Upper lobe of left lung (tissue), 4 donors: Measurements from ENCODE around the gene CCL26.

Experiments used
- EP300 ChIP-seq, 4 donors: sonication (generic); formaldehyde crosslinking; IDR thresholded peaks; one replicate each; pipeline ENCODE4 v1.5.1; 2017; ENCODE audit warnings: antibody characterized with exemption in 4 of 4, control low read depth in 2 of 4
- POLR2A ChIP-seq, 4 donors: fragments of 450-650 bp; IDR thresholded peaks; one replicate each; pipeline ENCODE4 v1.5.1; 2016 to 2017; ENCODE audit warnings: antibody characterized with exemption in 4 of 4, mild to moderate bottlenecking in 2 of 4
- POLR2AphosphoS5 ChIP-seq, 2 donors: sonication (generic); formaldehyde crosslinking; IDR thresholded peaks; one replicate each; pipeline ENCODE4 v1.5.1; 2017; ENCODE audit warnings: antibody characterized with exemption in 2 of 2
- TF ChIP-seq, protein P1 (sequence below), 6 experiments: fragments of 450-650 bp in 4 of 6; fragments of 200-600 bp in 2 of 6; sonication (generic) in 2 of 6; IDR thresholded peaks; one replicate each; pipeline ENCODE4 v1.5.1; 2016 to 2019; ENCODE audit warnings: antibody characterized with exemption in 6 of 6

DNA sequence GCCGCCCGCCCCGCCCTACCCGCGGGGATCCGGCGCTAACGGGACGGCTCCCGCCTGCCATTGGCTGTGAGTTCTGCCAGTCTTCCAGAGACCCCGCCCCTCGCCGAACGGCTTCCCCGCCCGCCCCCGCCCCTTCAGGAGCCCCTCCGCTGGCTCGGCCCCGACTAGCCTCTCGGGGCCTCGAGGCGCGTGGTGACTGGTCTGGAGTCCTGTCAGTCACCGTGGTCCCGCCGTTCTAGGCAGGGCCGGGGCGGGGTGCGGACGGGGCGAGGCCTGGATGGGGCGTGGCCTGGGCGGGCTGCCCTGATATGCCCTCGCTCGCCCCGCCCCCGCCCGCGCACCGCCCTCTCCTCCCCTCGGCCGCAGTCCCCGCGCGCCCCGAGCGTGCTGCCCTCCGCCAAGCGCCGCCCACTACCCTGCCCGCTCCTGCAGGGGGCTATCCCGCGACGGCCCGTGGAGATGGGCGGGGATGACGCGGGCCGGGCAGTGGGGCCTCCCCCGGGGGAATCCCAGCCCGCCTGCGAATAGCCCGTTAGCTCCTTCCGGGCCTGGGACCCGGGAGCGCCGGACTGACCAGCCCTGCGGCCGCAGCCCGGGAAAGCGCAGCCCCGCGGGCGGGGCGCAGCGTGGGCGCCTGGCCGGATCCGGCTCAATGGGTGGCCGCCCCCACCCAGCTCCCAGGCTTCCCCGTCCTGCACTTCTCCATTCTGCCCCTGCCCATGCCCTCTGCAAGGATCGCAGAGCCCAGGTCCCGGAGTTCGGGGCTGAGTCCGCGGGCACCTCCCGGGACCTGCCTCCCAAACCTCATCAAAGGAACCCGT is 32.8 kb downstream of the CCL26 start:
- TF ChIP-seq, protein P1, sequence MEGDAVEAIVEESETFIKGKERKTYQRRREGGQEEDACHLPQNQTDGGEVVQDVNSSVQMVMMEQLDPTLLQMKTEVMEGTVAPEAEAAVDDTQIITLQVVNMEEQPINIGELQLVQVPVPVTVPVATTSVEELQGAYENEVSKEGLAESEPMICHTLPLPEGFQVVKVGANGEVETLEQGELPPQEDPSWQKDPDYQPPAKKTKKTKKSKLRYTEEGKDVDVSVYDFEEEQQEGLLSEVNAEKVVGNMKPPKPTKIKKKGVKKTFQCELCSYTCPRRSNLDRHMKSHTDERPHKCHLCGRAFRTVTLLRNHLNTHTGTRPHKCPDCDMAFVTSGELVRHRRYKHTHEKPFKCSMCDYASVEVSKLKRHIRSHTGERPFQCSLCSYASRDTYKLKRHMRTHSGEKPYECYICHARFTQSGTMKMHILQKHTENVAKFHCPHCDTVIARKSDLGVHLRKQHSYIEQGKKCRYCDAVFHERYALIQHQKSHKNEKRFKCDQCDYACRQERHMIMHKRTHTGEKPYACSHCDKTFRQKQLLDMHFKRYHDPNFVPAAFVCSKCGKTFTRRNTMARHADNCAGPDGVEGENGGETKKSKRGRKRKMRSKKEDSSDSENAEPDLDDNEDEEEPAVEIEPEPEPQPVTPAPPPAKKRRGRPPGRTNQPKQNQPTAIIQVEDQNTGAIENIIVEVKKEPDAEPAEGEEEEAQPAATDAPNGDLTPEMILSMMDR (IDR thresholded peaks at IDR 0.05), result peak in 5 of 6 experiments; percentile 12 to 70 (median 45)
- TF ChIP-seq EP300 (IDR thresholded peaks at IDR 0.05), result no peak
- peak in 3 of 4 donors; percentile 44 to 69 (median 59) for TF ChIP-seq POLR2A (IDR thresholded peaks at IDR 0.05)
- peak; percentile 7 to 59 for TF ChIP-seq POLR2AphosphoS5 (IDR thresholded peaks at IDR 0.05)
